Frontal cortex (tissue), 4 donors: Measurements from ENCODE around the gene ARHGAP6. TPM values are rescaled to one million over a fixed set of nuclear protein-coding genes. Genes with fewer than 3 reads are reported as not detected.
"Not testable (repeated sequence)": the region's sequence is repeated elsewhere in the genome, so short reads cannot be mapped to it uniquely, and the experiment has no call there.

Experiments
- DNase-seq, 2 donors: peaks; one replicate each; pipeline ENCODE4 v3.0.0; 2012; ENCODE audit warnings: low spot score in 2 of 2
- FAIRE-seq: peaks from 2 replicates; lab custom pipeline; 2012; peaks lifted over from hg19 to GRCh38; lab: Jason Lieb, UNC
- total RNA-seq: library from RNA; depleted of rRNA; stranded (reverse); fragments of >200 nt; gene quantifications from one replicate; pipeline ENCODE4 v1.2.3, GENCODE V29; 2014
- donor health status: control.
- donor health status: control.
- donor health status: control.

Gene ARHGAP6
- total RNA-seq, 1 donor from 2014 or later, result 3.3 TPM

DNA sequence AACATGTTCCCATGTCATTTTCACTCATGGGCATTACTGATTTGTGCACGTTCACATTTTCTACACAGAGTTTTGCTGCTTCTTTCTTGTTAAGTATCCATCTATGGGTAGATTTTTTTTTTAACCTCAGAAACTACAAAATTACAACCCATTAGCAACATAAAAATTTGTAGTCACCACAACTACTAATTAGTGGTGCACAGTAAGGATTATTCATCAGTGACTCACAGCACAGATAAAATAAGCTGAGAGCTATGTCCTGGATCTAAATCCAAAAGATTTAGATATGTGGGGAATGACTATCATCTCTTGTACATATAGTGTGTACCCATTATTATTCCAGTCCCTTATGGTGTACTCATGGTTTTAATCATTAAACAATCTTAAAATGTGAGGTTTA lies 392.2 kb downstream of the ARHGAP6 start:
- FAIRE-seq (no peak), DNase-seq (no peak)

DNA sequence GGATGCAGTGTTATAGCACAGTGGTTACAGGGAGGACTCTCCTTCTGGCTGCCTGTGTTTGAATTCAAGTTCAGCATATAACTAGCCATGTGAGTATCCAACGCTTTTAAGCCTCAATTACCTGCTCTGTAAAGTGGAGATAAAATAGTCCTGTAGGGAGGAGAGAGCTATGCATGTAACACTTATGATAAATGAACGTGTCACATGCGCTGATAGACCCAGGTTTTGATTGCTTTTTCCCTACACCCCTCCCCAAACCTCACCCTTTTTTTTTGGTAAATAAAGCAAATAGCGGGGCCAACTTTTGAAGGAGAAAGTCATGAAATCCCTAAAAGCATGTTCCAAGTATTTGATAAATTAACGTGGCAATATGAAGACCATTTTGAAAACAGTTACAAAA lies 392.9 kb downstream of the ARHGAP6 start:
- FAIRE-seq, result no peak
- DNase-seq, result no peak

DNA sequence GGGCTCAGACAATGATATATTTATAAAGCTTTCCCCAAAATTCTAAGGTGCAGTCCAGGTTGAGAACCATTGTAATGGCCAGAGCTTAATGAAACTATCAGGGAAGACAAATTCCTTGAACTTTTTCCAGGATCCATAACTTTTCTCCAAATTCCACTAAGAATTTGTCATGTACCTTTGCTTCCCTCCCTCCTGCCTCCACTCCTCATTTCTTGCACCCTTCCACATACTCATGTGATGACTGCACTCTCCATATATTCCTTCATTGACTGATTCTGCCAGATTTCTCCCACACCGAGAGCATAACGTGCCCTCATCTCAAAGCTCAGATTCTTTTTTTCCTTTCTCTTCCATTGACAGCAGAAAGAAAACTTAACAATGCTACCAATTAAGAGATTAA lies 393.4 kb downstream of the ARHGAP6 start:
- DNase-seq (no peak), FAIRE-seq (no peak)

DNA sequence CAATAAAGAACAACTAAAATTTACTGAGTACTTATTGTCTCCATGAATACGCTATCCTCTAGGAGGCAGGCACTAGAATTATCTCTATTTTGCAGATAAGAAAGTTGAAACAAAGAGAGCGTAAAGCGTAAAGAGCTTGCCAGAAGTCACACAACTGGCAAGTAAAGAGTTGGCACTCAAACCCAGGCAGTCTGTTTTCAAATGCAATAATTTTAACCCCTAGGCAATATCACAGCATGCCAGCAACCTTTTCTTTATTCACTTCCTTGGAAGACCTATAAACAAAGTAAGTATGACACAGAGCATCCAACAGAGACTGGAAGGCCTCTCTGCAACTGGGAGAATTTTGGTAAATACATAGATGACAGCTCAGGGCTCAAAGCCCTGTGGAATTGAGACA lies 395.7 kb downstream of the ARHGAP6 start:
- FAIRE-seq (no peak), DNase-seq (no peak)

DNA sequence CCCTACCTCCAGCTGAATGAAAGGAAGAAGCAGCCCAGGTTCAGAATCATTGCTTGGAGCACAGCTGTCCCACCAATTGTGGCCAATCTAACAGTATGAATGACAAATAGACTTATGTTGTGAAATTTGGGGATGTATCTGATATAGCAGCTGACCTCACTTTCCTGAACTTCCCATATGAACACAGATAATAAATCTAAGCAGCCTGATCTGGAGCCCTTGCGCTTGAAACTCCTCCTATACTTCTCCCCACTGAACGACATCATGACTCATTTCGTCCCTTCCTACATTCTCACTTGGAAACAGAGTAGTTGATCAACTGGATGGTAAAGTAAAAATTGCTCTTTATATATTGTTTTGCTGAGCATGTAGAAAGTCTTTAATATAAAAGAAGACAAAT lies 396.7 kb downstream of the ARHGAP6 start:
- FAIRE-seq (no peak), DNase-seq (no peak)

DNA sequence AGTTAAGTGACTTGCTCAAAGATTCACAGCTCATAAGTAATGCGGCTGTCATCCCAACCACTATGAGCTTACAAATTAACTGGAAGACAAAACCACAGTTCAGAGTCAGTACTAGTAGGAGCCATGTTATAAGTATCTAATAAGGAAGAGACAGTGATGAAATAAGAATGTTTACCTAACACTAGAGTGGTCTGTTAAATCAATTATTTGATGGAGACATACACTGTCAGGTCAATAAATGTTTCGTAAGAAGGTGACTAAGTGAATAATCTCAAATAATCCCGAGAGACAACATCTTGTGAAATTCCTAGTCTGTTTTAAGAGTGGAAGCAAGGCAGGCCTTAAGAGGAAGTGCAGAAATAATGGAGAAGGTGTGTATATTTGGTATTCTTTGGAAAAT lies 398.3 kb downstream of the ARHGAP6 start:
- no peak for FAIRE-seq
- DNase-seq, result no peak

DNA sequence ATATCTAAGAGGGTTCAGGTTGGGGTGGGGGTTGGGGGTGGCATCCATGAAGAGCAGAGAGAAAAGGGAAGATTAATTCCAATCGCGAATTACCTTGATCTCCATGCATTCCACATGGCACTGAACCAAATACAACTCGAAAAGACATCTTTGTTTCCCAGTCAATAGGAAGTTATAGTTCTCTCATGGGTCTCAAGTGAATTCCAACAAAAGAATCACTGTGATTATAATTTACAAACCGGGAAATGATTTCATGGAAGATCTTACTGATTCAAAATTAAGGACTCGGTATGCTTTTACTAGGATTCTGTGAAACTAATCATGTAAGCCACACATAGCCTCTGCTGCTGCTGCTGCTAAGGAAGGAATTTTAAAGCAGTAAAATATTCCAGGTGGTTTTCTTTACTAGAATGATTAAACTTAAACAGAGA lies 399.1 kb downstream of the ARHGAP6 start:
- FAIRE-seq, result no peak

DNA sequence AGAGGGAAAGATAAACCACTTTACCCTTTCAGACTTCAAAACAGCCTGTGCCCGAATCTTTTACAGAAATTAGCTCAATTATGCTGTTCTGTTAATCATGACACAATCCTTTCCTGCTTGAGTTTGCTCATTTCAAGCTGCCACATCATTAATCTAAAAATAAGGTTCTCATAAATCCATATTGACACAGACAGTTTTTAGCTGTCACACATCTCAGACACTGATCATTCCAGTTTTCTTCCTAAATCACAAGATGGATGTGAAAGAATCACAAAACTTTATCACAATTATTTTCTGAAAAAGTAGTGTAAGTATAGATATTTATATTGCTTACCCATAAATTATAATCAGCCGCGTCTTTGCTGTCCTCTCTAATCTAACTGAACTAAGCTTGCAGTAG lies 400.4 kb downstream of the ARHGAP6 start:
- DNase-seq, result no peak
- FAIRE-seq, result no peak

More for the DNA sequence above, 399.1 kb downstream of the ARHGAP6 start:
- DNase-seq, result no peak

DNA sequence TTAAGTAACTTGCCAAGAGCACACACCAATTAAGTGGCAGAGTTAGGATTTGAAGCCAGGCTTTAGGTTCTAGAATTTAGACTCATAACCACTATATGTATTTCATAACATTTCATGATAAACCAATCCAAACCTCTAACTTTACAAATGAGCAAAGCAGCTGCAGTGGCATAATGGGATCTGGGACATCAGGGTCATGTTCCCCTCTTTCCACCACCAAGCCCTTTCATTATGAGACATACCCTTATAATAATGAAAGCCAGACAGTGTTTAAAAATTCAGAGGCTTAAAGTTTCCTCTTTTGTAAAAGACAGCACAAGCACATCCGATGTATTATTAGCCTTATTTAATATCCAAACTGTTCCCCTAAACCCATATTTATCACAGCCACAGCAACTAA lies 400.8 kb downstream of the ARHGAP6 start:
- no peak for FAIRE-seq
- no peak for DNase-seq

DNA sequence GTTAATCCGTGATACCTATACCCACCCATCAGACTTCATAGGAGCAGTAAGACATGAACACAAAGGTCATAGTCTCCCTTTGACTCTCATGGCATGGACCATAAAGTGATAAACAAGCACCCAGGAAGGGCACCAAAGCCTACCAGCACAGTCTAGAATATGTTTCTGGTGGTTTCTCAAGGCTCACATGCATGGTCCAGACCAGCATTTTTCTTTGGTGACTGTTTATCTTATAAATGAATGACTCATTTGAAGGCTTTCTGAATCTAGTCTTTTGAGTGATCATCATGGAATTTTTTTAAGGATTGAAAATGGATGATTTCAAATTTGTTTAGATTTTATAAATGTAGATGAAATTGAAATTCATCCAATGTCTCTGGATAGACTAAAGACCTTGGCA lies 404.5 kb downstream of the ARHGAP6 start:
- no peak for DNase-seq

DNA sequence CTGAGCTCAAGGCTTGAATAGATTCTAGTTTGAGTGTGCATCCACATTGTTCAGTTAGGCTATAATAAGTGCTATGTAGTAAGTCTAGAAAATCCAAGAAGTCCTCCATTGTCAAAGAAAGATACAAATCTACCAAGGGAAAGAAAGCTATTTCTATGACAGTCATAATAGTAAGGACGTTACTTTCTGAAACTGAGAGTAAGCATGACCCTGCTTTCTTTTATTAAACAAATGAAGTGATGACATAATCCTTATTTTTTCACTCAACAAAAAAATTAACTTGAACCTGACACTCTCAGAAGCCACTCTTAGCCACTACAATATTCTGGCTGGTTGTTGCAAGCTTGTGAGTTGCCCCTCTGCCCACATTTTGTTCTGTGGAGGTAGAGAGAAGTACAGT lies 406.3 kb downstream of the ARHGAP6 start:
- no peak for DNase-seq
- FAIRE-seq, result no peak

More for the DNA sequence above, 404.5 kb downstream of the ARHGAP6 start:
- FAIRE-seq, result no peak

DNA sequence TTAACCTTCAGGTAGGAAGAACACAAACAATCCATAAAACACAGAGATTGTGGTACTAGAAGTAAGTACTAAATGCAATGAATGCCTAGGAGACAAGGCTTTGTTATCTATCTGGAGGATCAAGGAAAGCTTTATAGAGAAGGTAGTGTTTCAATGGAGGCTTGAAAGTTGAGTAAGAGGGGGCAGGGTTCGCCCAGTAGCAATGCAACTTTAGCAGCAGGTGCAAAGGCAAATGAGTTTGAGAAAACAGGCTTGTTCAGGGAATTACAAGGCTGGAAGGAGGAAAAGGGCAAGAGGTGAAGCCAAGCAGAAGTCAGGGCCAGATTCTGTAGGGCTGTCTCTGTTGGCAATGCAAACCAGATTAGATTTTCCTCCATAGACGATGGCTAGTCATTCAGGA lies 408.0 kb downstream of the ARHGAP6 start:
- no peak for FAIRE-seq

DNA sequence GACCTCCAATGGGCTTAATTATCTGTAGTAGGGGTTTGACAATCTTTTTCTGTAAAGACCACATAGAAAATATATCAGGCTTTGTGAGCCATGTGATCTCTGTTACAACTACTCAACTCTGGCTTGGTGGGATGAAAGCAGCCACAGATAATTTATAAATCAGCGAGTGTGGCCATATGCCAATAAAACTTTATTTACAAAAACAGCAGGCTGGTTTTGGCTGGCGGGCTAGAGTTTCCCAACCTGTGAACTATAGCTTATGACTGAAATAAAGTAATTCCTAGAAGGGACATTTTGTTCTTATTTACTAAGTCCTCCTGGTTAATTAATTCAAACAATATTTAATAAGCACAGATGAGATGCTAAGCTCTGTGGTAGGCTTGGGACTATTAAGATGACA lies 408.4 kb downstream of the ARHGAP6 start:
- DNase-seq (no peak), FAIRE-seq (no peak)

More for the DNA sequence above, 408.0 kb downstream of the ARHGAP6 start:
- DNase-seq, result no peak

DNA sequence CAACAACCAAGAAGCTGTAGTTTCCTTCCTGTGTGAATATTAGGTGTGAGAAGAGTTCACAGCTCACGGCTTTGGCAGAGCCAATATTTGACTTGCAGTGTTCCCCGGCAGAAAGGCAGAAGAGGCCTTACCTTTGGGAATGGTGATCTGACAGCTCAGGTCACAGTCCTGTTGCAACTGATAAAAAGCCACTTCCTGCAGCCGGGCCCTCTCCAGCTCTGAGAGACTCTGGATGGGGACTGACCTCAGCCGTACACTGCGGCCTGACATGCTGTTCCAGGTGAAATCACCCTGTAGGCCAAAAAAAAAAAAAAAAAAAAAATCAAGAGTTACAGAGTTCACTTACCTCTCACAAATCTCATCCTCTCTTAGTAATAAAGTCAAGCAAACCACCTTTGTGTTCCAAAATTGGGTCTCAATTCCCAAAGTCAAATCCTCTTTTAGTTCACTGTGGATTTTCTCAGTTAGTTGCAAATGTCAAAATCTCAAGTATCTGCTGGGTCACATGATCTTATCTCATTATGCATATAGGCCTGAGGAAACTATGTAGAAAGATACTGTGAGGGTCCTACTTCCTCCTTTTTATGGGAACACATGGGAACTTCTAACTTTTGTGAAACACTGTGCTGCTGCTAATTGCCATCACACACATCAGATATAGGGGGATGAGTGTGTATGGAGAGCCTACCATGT lies 411.2 kb downstream of the ARHGAP6 start:
- DNase-seq, result no peak
- FAIRE-seq, result no peak

DNA sequence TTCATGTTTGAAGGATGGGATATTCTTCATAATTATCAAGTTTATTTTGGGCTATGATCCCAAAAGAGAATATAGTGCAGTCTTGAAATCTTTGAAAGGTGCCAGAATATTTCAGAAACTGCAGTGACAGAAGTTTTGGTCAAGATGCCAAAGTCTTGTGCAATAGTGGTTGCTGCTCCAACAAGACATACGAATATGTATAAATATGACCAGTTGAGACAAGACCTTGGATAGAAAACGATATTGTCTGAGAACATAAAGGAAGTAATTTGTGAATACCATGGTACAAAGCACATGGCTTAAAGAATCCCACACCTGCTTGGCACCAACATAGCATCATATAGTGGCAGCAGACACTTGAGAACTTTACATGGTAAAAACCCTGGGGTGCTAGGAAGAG lies 421.1 kb downstream of the ARHGAP6 start:
- DNase-seq (no peak), FAIRE-seq (no peak)

DNA sequence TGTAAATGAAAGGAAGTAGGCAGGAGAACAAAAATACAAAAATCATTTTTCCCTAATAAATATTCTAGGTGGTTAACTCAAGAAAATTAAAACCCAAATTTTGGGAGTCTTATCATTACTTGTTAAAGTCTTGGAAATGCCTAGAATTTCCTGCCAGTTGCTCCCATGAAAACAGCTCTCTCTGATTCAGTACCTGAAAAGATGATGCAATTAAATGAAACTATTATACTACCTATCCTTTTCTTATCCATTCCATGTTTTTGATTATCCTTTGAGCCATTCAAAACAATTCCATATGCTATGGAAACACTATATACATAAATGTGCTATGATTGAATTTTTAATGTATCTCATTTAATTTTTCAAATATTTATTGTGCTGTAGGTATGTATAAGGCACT lies 423.0 kb downstream of the ARHGAP6 start:
- no peak for DNase-seq
- FAIRE-seq, result no peak

DNA sequence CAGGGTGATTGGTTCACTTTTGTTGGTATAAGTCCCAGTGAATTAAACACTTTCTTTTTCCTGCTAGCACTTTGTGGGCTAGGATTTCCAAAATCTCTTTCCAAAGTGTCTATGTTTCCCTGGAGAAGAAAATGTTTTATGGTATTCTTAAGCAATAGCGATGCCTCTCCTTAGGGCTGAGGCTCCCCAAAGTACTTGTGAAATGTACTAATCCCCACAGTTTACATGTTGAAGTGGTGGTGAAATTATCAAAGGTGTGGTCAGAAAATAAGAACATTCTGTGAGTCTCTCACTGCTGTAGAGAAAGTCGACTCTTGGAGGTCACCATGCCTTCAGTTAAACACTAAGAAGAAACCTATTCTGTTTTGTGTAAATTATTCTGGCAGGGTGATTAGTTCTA lies 424.0 kb downstream of the ARHGAP6 start:
- no peak for DNase-seq
- no peak for FAIRE-seq

DNA sequence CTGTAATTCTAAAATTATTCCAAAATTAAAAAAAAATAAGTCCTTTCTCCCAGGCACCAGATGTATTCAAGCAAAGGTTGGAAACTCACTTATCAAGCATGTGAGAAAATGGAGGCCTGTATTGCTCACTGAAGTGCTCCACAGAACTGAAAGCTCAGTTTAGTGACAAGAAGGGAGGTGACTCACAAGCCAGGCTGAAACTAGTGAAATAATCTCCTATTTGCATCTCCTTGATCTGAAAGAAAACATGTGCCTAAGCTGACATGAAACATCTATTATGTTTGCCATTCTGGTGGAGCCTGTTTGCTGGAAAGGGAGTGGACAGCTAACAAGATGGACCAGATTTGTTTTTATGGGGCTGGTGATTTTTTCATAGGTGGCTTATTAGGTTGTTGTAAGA lies 426.5 kb downstream of the ARHGAP6 start:
- no peak for DNase-seq

DNA sequence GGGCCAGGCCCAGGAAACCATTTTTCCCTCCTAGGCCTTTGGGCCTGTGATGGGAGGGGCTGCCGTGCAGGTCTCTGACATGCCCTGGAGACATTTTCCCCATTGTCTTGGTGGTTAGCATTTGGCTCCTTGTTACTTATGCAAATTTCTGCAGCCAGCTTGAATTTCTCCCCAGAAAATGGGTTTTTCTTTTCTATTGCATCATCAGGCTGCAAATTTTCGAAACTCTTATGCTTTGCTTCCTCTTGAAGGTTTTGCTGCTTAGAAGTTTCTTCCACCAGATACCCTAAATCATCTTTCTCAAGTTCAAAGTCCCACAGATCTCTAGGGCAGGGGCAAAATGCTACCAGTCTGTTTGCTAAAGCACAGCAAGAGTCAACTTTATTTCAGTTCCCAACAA lies 430.3 kb downstream of the ARHGAP6 start:
- FAIRE-seq, DNase-seq: not testable (repeated sequence)

More for the DNA sequence above, 426.5 kb downstream of the ARHGAP6 start:
- FAIRE-seq, result no peak

DNA sequence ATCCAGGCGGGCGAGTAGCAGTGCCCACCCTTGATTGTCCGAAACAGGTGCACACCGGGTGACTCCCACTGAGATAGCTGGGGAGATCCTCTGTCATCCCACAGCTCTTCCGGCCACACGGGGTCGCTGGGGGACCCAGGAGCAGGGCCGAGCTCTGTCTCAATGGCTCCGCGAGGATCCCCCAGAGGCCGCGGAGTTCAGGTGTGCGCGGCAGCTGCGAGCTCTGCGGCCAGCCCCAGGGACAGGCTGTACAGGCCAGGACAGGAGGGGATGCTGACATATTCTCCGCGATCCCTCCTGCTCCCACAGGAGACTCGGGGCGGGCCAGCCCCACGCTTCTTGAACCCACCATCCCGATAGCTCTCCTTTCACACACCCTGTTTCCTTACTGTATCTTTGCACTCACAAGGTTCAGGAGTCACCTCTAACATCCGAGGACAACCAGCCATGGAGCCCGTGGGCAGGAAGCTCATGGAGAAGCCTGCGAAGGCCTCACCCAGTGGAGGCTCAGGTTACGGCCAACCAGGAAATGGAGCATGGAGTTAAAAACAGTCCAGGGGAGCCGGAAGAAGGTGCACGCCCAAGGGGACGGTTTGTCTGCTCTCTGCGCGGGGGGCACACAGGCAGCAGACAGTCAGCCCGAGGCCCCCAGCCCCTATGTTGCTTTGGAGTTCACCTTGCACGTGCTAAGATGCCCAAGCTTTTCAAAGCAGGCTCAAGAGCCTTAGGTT lies 450.4 kb downstream of the ARHGAP6 start:
- no peak for DNase-seq
- no peak for FAIRE-seq

DNA sequence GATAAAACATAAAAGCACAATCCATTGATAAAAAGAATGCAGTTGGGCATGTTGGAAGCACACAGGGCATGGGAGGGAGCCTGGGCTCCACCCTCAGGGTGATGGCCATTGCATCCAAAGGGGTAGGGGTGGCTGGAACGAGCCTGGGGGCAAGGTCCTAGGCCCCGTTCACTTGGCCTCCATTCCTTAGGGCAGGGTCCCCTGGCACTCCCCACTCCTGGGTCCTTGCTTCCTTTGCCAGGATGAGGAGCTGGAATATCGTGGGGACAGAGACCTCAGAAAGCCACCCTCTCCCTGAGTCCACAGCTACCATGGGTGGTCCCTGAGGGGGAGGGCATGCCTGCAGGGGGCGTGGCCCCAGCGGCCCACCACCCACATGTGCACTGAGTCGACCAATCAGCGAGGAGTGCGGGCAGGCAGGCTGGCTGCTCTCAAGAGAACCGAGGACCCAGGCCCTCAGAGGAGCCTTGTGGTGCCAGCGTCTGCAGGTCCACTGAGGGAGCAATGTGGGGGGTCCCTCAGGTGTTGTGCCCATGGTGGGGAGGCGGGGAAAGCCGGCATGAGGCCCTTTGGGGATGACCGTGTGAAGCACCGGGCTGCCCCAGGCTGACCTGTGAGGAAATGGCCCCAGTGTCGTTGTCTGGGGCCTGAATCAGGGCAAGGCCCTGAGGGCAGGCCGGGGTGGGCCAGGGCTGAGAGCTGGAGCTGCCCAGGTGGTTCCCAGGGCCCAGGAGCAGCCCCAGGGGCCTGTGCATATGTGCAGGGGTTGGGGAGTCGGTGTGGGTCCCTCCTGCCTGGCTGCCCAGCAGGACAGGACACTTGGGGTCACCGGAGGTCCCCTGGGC lies 451.2 kb downstream of the ARHGAP6 start:
- DNase-seq (no peak), FAIRE-seq (no peak)
